Measurements from ENCODE around the gene MORC2.

- TF ChIP-seq POLR2A (IDR thresholded peaks at IDR 0.05) (no peak), CTCF (IDR thresholded peaks at IDR 0.05) (no peak)
Observed at GRCh38 chr22:30953206-30953605, 15.4 kb downstream of the MORC2 start.

All from esophagus squamous epithelium (tissue), 4 donors.